OCI-LY3 (cell line): ENCODE data around the gene NFIC.
"Not testable (repeated sequence)": the region's sequence is repeated elsewhere in the genome, so short reads cannot be mapped to it uniquely, and the experiment has no call there.

Source experiments
- H2AFZ ChIP-seq: fragments of 200-600, 300-600 bp; shearing (Covaris generic); 2 replicates; pipeline ENCODE4 v1.6.0; 2014; ENCODE audit warnings: antibody characterized with exemption, low read depth, low read length
- H3K27ac ChIP-seq: fragments of 200-600, 300-600 bp; sonication (generic); 2 replicates; pipeline ENCODE4 v1.5.1; 2014; ENCODE audit warnings: mild to moderate bottlenecking, low read length, moderate library complexity, mixed read lengths
- H3K27me3 ChIP-seq: fragments of 200-600, 300-600 bp; sonication (generic); 2 replicates; pipeline ENCODE4 v1.6.1; 2014; ENCODE audit warnings: low read depth, low read length, mixed read lengths
- H3K36me3 ChIP-seq: fragments of 200-600, 300-600 bp; sonication (generic); replicated peaks from 2 replicates; pipeline ENCODE3; 2014; ENCODE audit warnings: low read depth, low read length, mixed read lengths
- H3K4me1 ChIP-seq: fragments of 300-600, 200-600 bp; sonication (generic); 2 replicates; pipeline ENCODE4 v1.6.1; 2014; ENCODE audit warnings: low read length, mixed read lengths
- H3K4me2 ChIP-seq: fragments of 200-600, 300-600 bp; sonication (generic); 2 replicates; pipeline ENCODE4 v1.6.1; 2014; ENCODE audit warnings: low read length, mixed read lengths
- H3K4me3 ChIP-seq: fragments of 300-600, 200-600 bp; sonication (generic); 2 replicates; pipeline ENCODE4 v1.5.1; 2014; ENCODE audit warnings: antibody characterized with exemption, mild to moderate bottlenecking, low read length, moderate library complexity
- H3K79me2 ChIP-seq: fragments of 300-600, 200-600 bp; shearing (Covaris generic); 2 replicates; pipeline ENCODE4 v1.6.1; 2014; ENCODE audit warnings: mild to moderate bottlenecking, low read length, mixed read lengths
- H3K9ac ChIP-seq: fragments of 300-600, 200-600 bp; shearing (Covaris generic); 2 replicates; pipeline ENCODE4 v1.6.0; 2014; ENCODE audit warnings: mild to moderate bottlenecking, low read length, moderate library complexity
- H3K9me3 ChIP-seq: fragments of 200-600, 300-600 bp; shearing (Covaris generic); 2 replicates; pipeline ENCODE4 v1.6.1; 2014; ENCODE audit warnings: low read length, mixed read lengths; ENCODE audit not compliant: insufficient read depth
- H4K20me1 ChIP-seq: fragments of 200-600, 300-600 bp; sonication (generic); 2 replicates; pipeline ENCODE4 v1.6.1; 2016; ENCODE audit warnings: low read length, mixed read lengths; ENCODE audit not compliant: insufficient read depth
- CTCF ChIP-seq: fragments of 200-600, 300-600 bp; sonication (generic); IDR thresholded peaks from 2 replicates; pipeline ENCODE4 v1.5.1; 2014; ENCODE audit warnings: antibody characterized with exemption, low read length, low read depth
- EZH2phosphoT487 ChIP-seq: fragments of 200-600 bp; shearing (Covaris generic); IDR thresholded peaks from 2 replicates; pipeline ENCODE4 v1.6.1; 2018; ENCODE audit warnings: antibody characterized with exemption, mixed run types, low read depth

The NFIC gene

DNA sequence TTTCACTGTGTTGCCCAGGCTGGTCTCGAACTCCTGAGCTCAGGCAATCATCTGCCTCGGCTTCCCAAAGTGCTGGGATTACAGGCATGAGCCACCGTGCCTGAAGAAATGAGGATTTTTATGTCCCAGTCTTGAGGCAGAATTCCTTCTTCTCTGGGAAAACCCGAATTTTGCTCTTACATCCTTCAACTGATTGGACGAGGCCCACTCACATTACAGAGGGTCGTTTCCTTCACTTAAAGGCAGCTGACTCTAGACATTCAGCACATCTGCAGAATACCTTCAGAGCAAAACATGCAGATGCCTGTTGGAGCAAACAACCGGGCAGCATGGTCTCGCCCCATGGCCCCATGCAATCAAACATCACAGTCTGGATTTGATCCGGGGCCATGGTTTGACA, 36.3 kb upstream of the NFIC start:
- Histone ChIP-seq H3K79me2 (no peaks in the 10 kb centered on the region), H2AFZ (no peak overlapping the region), H3K4me2 (no peak overlapping the region), H3K4me1 (no peaks in the 10 kb centered on the region), H3K27me3 (peaks cover 12% of the 10 kb centered on the region), H3K36me3 (no peaks in the 10 kb centered on the region), H3K9me3 (no peaks in the 10 kb centered on the region), H3K9ac (no peak overlapping the region), H4K20me1 (no peaks in the 10 kb centered on the region), H3K27ac (no peak overlapping the region), H3K4me3 (no peak overlapping the region)
- TF ChIP-seq EZH2phosphoT487 (no peak), CTCF (no peak)

DNA sequence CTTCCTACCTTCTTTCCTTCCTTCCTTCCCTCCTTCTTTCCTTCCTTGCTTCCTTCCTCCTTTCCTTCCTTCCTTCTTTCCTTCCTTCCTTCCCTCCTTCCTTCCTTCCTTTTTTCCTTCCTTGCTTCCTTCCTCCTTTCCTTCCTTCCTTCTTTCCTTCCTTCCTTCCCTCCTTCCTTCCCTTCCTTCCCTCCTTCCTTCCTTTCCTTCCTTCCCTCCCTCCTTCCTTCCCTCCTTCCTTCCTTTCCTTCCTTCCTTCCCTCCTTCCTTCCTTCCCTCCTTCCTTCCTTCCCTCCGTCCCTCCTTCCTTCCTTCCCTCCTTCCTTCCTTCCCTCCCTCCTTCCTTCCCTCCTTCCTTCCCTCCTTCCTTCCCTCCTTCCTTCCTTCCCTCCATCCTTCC, 34.2 kb upstream of the NFIC start:
- not testable (repeated sequence) for H3K4me2 ChIP-seq, H3K36me3 ChIP-seq, H3K4me1 ChIP-seq, H3K4me3 ChIP-seq, H3K9me3 ChIP-seq, H3K79me2 ChIP-seq, H2AFZ ChIP-seq, H4K20me1 ChIP-seq, H3K27ac ChIP-seq, H3K9ac ChIP-seq
- H3K27me3 ChIP-seq = peaks cover 21% of the 10 kb centered on the region

GRCh38 chr19:3333020-3333583, 33.3 kb upstream of the NFIC start:
- Histone ChIP-seq H3K36me3 (no peaks in the 10 kb centered on the region), H3K27me3 (peaks cover 21% of the 10 kb centered on the region), H3K9ac (no peak overlapping the region), H2AFZ (no peak overlapping the region), H3K27ac (no peak overlapping the region), H3K4me1 (no peaks in the 10 kb centered on the region), H3K4me3 (no peak overlapping the region), H3K4me2 (no peak overlapping the region), H4K20me1 (no peaks in the 10 kb centered on the region), H3K79me2 (no peaks in the 10 kb centered on the region), H3K9me3 (no peaks in the 10 kb centered on the region)
- TF ChIP-seq CTCF (no peak), EZH2phosphoT487 (no peak)

GRCh38 chr19:3333662-3334061, 32.7 kb upstream of the NFIC start:
- no peak for TF ChIP-seq EZH2phosphoT487
- TF ChIP-seq CTCF = no peak
- no peak overlapping the region for H3K4me3 ChIP-seq

GRCh38 chr19:3334749-3335430, 31.5 kb upstream of the NFIC start:
- H3K9me3 ChIP-seq, H3K9ac ChIP-seq, H3K36me3 ChIP-seq, H3K4me2 ChIP-seq, H3K4me3 ChIP-seq, H3K27ac ChIP-seq, H2AFZ ChIP-seq, H3K79me2 ChIP-seq, H3K4me1 ChIP-seq, H4K20me1 ChIP-seq: not testable (repeated sequence)
- peaks cover 14% of the 10 kb centered on the region for H3K27me3 ChIP-seq

More at GRCh38 chr19:3333662-3334061, 32.7 kb upstream of the NFIC start:
- Histone ChIP-seq H4K20me1 (no peaks in the 10 kb centered on the region), H3K9ac (no peak overlapping the region), H2AFZ (no peak overlapping the region), H3K4me2 (no peak overlapping the region), H3K79me2 (no peaks in the 10 kb centered on the region), H3K27ac (no peak overlapping the region), H3K4me1 (no peaks in the 10 kb centered on the region), H3K36me3 (no peaks in the 10 kb centered on the region), H3K27me3 (peaks cover 17% of the 10 kb centered on the region), H3K9me3 (no peaks in the 10 kb centered on the region)
